Heart right ventricle (tissue), 16 donors: ENCODE results near the gene SVOP. TPM values are rescaled to one million over a fixed set of nuclear protein-coding genes. Genes with fewer than 3 reads are reported as not detected.

Experiments
- ATAC-seq, 8 donors: fragments of 200-7000 bp; cut with Tn5 transposase; one replicate each; pipeline ENCODE4 v1.9.1; 2020; ENCODE audit warnings: mild to moderate bottlenecking in 8 of 8, moderate library complexity in 8 of 8, moderate number of reproducible peaks in 1 of 8
- DNase-seq, 2 donors: peaks; one replicate each; pipeline ENCODE4 v3.0.0-alpha.2; 2020
- H3K27ac ChIP-seq, 10 donors: fragments of 200-600 bp; sonication (generic) in 2 of 10; one replicate each; pipeline versions ENCODE4 v1.5.0 to v1.8.0; 2020 to 2022; ENCODE audit warnings: mild to moderate bottlenecking in 3 of 10
- H3K27me3 ChIP-seq, 7 donors: fragments of 200-600 bp; one replicate each; pipeline ENCODE4 v1.8.0; 2021 to 2022; ENCODE audit warnings: mild to moderate bottlenecking in 2 of 7
- H3K36me3 ChIP-seq, 9 donors: fragments of 200-600 bp; sonication (generic) in 1 of 9; one replicate each; pipeline versions ENCODE4 v1.5.0 to v1.8.0; 2020 to 2022; ENCODE audit warnings: mild to moderate bottlenecking in 2 of 9
- H3K4me1 ChIP-seq, 9 donors: fragments of 200-600 bp; sonication (generic) in 1 of 9; one replicate each; pipeline versions ENCODE4 v1.5.0 to v1.8.0; 2020 to 2022; ENCODE audit warnings: mild to moderate bottlenecking in 4 of 9
- H3K4me3 ChIP-seq, 10 donors: fragments of 200-600 bp; sonication (generic) in 2 of 10; one replicate each; pipeline versions ENCODE4 v1.5.0 to v1.8.0; 2020 to 2022; ENCODE audit warnings: mild to moderate bottlenecking in 7 of 10, moderate library complexity in 2 of 10
- H3K9me3 ChIP-seq, 11 donors: fragments of 200-600 bp in 10 of 11; sonication (generic) in 2 of 11; one replicate each; pipeline versions ENCODE4 v1.5.0 to v1.8.0; 2013 to 2022; ENCODE audit warnings: mild to moderate bottlenecking in 2 of 11, control low read depth in 1 of 11, moderate library complexity in 1 of 11
- CTCF ChIP-seq, 9 donors: fragments of 200-600 bp; sonication (generic) in 2 of 9; IDR thresholded peaks; one replicate each; pipeline versions ENCODE4 v1.5.0 to v1.8.0; 2021 to 2022; ENCODE audit warnings: antibody characterized with exemption in 9 of 9, mild to moderate bottlenecking in 5 of 9, moderate library complexity in 1 of 9
- WGBS, 2 donors: extraction: QIAGEN DNeasy Blood & Tissue Kit; methylation state at CpG; one replicate each; pipeline ENCODE4 v1.1.7; 2013; ENCODE audit warnings: inconsistent platforms in 1 of 2; 5-methylcytosine and 5-hydroxymethylcytosine counted together
- intact Hi-C, 10 donors: fragments of 100-400 bp; cut with DNase I; formaldehyde crosslinking; loops; one replicate each; pipeline versions ENCODE4 v1.11.1 to v1.14.2; 2022
- polyA plus RNA-seq, 2 donors: library from polyadenylated mRNA; stranded (reverse); fragments of 200-250 nt; gene quantifications; one replicate each; pipeline ENCODE4 v1.2.3, GENCODE V29; 2013
- total RNA-seq, 10 donors: library from RNA; stranded (reverse); fragmentation: NEBNext Ultra II Directional in 3 of 10; extraction: Animal tissue kit (Norgen Biotek cat#: 25700) in 3 of 10; gene quantifications; one replicate each; pipeline versions ENCODE4 v1.2.1 to v1.2.4, GENCODE V29; 2021 to 2023
- donor health status: Arrhythmogenic right ventricular cardiomyopathy.
- donor health status: ischemic (EF 13 %, LVEDD 7.1; RV severe dilation, severe dysfunction).
- donor health status: healthy with polysubstance abuse.
- donor health status: DM: no; HTN: yes; CAD: no.
- donor health status: DM: no; HTN: no; CAD: no.
- donor health status: ischemic (EF 25% LVEDD 6.9; RV normal size, moderate dysfunction).
- donor health status: ischemic (EF 25% LVEDD 5.7; RV mildly dilated, moderate dysfunction).
- donor health status: healthy.
- donor health status: DM: yes; HTN: yes; CAD: no.
- donor health status: Ischemic cardiomyopathy.
- donor health status: ischemic (EF 35%, LVEDD 5.7; RV mildly dilated, moderate dysfunction).
- donor health status: nonischemic (EF 11% LVEDD 7.7; RV severe dilation, severe dysfunction).
- donor health status: DM: yes; HTN: yes; CAD: no.
- donor health status: PGD.
- donor health status: ischemic (EF 29% LVEDD 5.4; RV normal size, mild dysfunction).
- donor health status: nonischemic (EF 23%, LVEDD 6.1; RV moderate dilation, normal function).

Gene SVOP
- total and polyA plus RNA-seq, 12 donors: 0.17 to 2.8 (median 2.0) TPM

- no peak for DNase-seq
- H3K9me3 ChIP-seq: no peaks in the 10 kb centered on the region
- WGBS, 2 donors: 48 to 56% methylated on average over 8 of the region's 8 CpGs
- no peaks in the 10 kb centered on the region for H3K4me1 ChIP-seq
- no peaks in the 10 kb centered on the region for H3K36me3 ChIP-seq
- intact Hi-C loops: no loop called here
- no peak overlapping the region for H3K27ac ChIP-seq
- ATAC-seq: no peak
- peaks cover 0 to 11% (median 0%) of the 10 kb centered on the region in 7 donors for H3K27me3 ChIP-seq
- no peak overlapping the region for H3K4me3 ChIP-seq
- TF ChIP-seq CTCF (IDR thresholded peaks at IDR 0.05): no peak
Measured at GRCh38 chr12:108896336-108896735, 124.5 kb downstream of the SVOP start.

- peaks cover 0 to 4% (median 0%) of the 10 kb centered on the region in 7 donors for H3K27me3 ChIP-seq
- H3K4me3 ChIP-seq: no peak overlapping the region
- TF ChIP-seq CTCF (IDR thresholded peaks at IDR 0.05): no peak
- peaks cover 0 to 6% (median under 1%) of the 10 kb centered on the region in 11 donors for H3K9me3 ChIP-seq
- no peaks in the 10 kb centered on the region for H3K36me3 ChIP-seq
- H3K4me1 ChIP-seq: no peaks in the 10 kb centered on the region
- intact Hi-C loops: no loop called here
- ATAC-seq: no peak
- WGBS, 2 donors: 92 to 97% methylated on average over 5 of the region's 5 CpGs
- no peak for DNase-seq
- no peak overlapping the region for H3K27ac ChIP-seq
Measured at GRCh38 chr12:108895220-108895802, 125.6 kb downstream of the SVOP start.

GRCh38 chr12:108890208-108890607 lies 130.7 kb downstream of the SVOP start:
- H3K27me3 ChIP-seq: no peaks in the 10 kb centered on the region
- DNase-seq (no peak), ATAC-seq (no peak)
- H3K36me3 ChIP-seq: no peaks in the 10 kb centered on the region
- H3K9me3 ChIP-seq: peaks cover 0 to 12% (median 3%) of the 10 kb centered on the region in 11 donors
- TF ChIP-seq CTCF (IDR thresholded peaks at IDR 0.05): no peak
- H3K4me3 ChIP-seq: no peak overlapping the region
- intact Hi-C loops: no loop called here
- WGBS, 2 donors: 56 to 76% methylated on average over 2 of the region's 2 CpGs
- H3K4me1 ChIP-seq: no peaks in the 10 kb centered on the region
- no peak overlapping the region for H3K27ac ChIP-seq

GRCh38 chr12:108888031-108888430 lies 132.8 kb downstream of the SVOP start:
- H3K4me1 ChIP-seq: peaks cover 0 to 11% (median 0%) of the 10 kb centered on the region in 9 donors
- no peak overlapping the region for H3K4me3 ChIP-seq
- WGBS, 2 donors: 56 to 59% methylated on average over 6 of the region's 6 CpGs
- no peaks in the 10 kb centered on the region for H3K27me3 ChIP-seq
- peaks cover 0 to 12% (median 3%) of the 10 kb centered on the region in 11 donors for H3K9me3 ChIP-seq
- intact Hi-C loops: loop anchor here in 2 of 10 donors (10.0 kb wide), 1 partner anchor 207 kb away; the partner anchor contains the start of genes ALKBH2 (in 2 of the 2) and UNG (in 2 of the 2)
- H3K27ac ChIP-seq: no peak overlapping the region
- ATAC-seq (no peak), DNase-seq (no peak)
- TF ChIP-seq CTCF (IDR thresholded peaks at IDR 0.05): no peak
- H3K36me3 ChIP-seq: no peaks in the 10 kb centered on the region
